ENCODE results near the gene FGF1.

The FGF1 gene

GRCh38 chr5:142696379-142696778, 10.5 kb upstream of the FGF1 start:
- DNase-seq (ENCODE audit: low spot score) = no peak

- no peak for DNase-seq (ENCODE audit: low spot score)
Observed at GRCh38 chr5:142694092-142694856, 8.4 kb upstream of the FGF1 start.

GRCh38 chr5:142692321-142692894, 6.5 kb upstream of the FGF1 start:
- DNase-seq (ENCODE audit: low spot score) = no peak

GRCh38 chr5:142690667-142691066, 4.8 kb upstream of the FGF1 start:
- no peak for DNase-seq (ENCODE audit: low spot score)

- no peak for DNase-seq (ENCODE audit: low spot score)
Observed at GRCh38 chr5:142689081-142689480, 3.2 kb upstream of the FGF1 start.

GRCh38 chr5:142688281-142688989, 2.5 kb upstream of the FGF1 start:
- no peak for DNase-seq (ENCODE audit: low spot score)

- DNase-seq (ENCODE audit: low spot score) = no peak
Observed at GRCh38 chr5:142686968-142687367, 1.1 kb upstream of the FGF1 start.

GRCh38 chr5:142686210-142686734, 382 bp upstream of the FGF1 start:
- no peak for DNase-seq (ENCODE audit: low spot score)

- DNase-seq (ENCODE audit: low spot score) = no peak
Observed at GRCh38 chr5:142684508-142685041, 1.3 kb downstream of the FGF1 start.

- no peak for DNase-seq (ENCODE audit: low spot score)
Observed at GRCh38 chr5:142683881-142684505, 1.9 kb downstream of the FGF1 start.

GRCh38 chr5:142683116-142683515, 2.8 kb downstream of the FGF1 start:
- no peak for DNase-seq (ENCODE audit: low spot score)

GRCh38 chr5:142680605-142681259, 5.2 kb downstream of the FGF1 start:
- no peak for DNase-seq (ENCODE audit: low spot score)

GRCh38 chr5:142679744-142680143, 6.1 kb downstream of the FGF1 start:
- DNase-seq (ENCODE audit: low spot score) = no peak

GRCh38 chr5:142678529-142678928, 7.4 kb downstream of the FGF1 start:
- DNase-seq (ENCODE audit: low spot score) = no peak

- DNase-seq (ENCODE audit: low spot score) = no peak
Observed at GRCh38 chr5:142677198-142677597, 8.7 kb downstream of the FGF1 start.

- no peak for DNase-seq (ENCODE audit: low spot score)
Observed at GRCh38 chr5:142676318-142676717, 9.6 kb downstream of the FGF1 start.

- DNase-seq (ENCODE audit: low spot score) = no peak
Observed at GRCh38 chr5:142674531-142675469, 11.1 kb downstream of the FGF1 start.

- DNase-seq (ENCODE audit: low spot score) = no peak
Observed at GRCh38 chr5:142671801-142672200, 14.1 kb downstream of the FGF1 start.

- DNase-seq (ENCODE audit: low spot score) = no peak
Observed at GRCh38 chr5:142671266-142671665, 14.6 kb downstream of the FGF1 start.

- no peak for DNase-seq (ENCODE audit: low spot score)
Observed at GRCh38 chr5:142670804-142671203, 15.1 kb downstream of the FGF1 start.

GRCh38 chr5:142669477-142669876, 16.4 kb downstream of the FGF1 start:
- no peak for DNase-seq (ENCODE audit: low spot score)
